Gastroesophageal sphincter (tissue), 3 donors: Measurements from ENCODE around the gene SEC14L2.

ENCODE experiments used
- EP300 ChIP-seq: sonication (generic); formaldehyde crosslinking; IDR thresholded peaks from one replicate; pipeline ENCODE4 v1.6.1; 2017; ENCODE audit warnings: antibody characterized with exemption, mild to moderate bottlenecking
- POLR2AphosphoS5 ChIP-seq: sonication (generic); formaldehyde crosslinking; IDR thresholded peaks from one replicate; pipeline ENCODE4 v1.6.1; 2017; ENCODE audit warnings: antibody characterized with exemption
- TF ChIP-seq, protein P1 (sequence below), 4 experiments: fragments of 200-600 bp in 2 of 4; fragments of 450-650 bp in 2 of 4; sonication (generic) in 1 of 4; IDR thresholded peaks; one replicate each; pipeline ENCODE4 v1.5.1; 2017 to 2019; ENCODE audit warnings: antibody characterized with exemption in 4 of 4, mild to moderate bottlenecking in 2 of 4, moderate library complexity in 2 of 4

DNA sequence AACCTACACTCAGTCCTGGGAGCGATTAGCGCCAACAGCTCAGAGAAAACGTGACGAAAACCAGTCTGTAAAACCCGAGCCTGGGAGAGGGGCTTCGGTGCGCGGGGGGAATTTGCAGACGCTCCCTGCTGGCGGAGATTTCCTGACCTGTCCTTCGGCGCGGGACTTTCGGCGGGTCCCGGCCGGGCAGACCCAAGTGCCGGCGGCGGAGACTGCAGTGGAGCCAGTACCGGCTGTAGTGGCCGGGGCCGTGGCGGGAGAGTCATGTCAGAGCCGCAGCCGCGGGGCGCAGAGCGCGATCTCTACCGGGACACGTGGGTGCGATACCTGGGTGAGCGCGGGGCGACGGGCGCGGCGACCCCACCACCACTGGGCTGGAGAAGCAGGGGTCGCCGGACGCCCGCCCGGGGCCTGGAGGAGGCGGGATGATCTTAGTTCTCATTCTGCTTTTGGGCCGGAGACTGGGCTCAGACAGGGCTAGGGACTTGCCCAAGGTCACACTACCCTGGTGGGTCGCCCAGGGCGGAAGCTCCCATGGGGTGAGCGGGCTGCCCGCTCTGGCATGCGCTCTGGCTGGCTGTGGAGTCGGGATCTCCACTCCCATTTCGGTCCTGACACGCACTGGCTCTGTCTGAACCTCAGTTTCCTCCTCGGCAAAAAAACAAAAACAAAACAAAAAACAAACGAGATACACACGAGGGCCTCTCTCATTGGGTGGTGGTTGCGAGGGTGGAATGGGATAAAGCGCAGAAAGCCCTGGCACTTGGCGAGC, 29.0 kb downstream of the SEC14L2 start, which contains the start of gene MTFP1:
- TF ChIP-seq, protein P1, sequence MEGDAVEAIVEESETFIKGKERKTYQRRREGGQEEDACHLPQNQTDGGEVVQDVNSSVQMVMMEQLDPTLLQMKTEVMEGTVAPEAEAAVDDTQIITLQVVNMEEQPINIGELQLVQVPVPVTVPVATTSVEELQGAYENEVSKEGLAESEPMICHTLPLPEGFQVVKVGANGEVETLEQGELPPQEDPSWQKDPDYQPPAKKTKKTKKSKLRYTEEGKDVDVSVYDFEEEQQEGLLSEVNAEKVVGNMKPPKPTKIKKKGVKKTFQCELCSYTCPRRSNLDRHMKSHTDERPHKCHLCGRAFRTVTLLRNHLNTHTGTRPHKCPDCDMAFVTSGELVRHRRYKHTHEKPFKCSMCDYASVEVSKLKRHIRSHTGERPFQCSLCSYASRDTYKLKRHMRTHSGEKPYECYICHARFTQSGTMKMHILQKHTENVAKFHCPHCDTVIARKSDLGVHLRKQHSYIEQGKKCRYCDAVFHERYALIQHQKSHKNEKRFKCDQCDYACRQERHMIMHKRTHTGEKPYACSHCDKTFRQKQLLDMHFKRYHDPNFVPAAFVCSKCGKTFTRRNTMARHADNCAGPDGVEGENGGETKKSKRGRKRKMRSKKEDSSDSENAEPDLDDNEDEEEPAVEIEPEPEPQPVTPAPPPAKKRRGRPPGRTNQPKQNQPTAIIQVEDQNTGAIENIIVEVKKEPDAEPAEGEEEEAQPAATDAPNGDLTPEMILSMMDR (IDR thresholded peaks at IDR 0.05): peak in 2 of 4 experiments; percentile 31 to 38
- TF ChIP-seq EP300 (no peak), POLR2AphosphoS5 (no peak)
